Body of pancreas (tissue), 4 donors: ENCODE results near the gene PDE4D.

Experiments
- CTCF ChIP-seq, 7 experiments: fragments of 450-650 bp in 4 of 7; fragments of 200-600 bp in 3 of 7; sonication (generic) in 3 of 7; IDR thresholded peaks; one replicate each; pipeline ENCODE4 v1.5.1; 2016 to 2019; ENCODE audit warnings: antibody characterized with exemption in 7 of 7
- POLR2A ChIP-seq, 3 donors: fragments of 450-650 bp; IDR thresholded peaks; one replicate each; pipeline ENCODE4 v1.6.1; 2016; ENCODE audit warnings: antibody characterized with exemption in 3 of 3, mild to moderate bottlenecking in 2 of 3

- TF ChIP-seq CTCF (IDR thresholded peaks at IDR 0.05) (no peak), POLR2A (IDR thresholded peaks at IDR 0.05) (no peak)
These were observed 856.1 kb downstream of the PDE4D start for GRCh38 chr5:59037453-59037852.
